ENCODE measurements around the gene PGA3. TPM values are rescaled to one million over a fixed set of nuclear protein-coding genes. Genes with fewer than 3 reads are reported as not detected.

PGA3 gene
- polyA plus RNA-seq, 1 of the 3 experiments (the other 2 are of a cell fraction), result not detected

DNA sequence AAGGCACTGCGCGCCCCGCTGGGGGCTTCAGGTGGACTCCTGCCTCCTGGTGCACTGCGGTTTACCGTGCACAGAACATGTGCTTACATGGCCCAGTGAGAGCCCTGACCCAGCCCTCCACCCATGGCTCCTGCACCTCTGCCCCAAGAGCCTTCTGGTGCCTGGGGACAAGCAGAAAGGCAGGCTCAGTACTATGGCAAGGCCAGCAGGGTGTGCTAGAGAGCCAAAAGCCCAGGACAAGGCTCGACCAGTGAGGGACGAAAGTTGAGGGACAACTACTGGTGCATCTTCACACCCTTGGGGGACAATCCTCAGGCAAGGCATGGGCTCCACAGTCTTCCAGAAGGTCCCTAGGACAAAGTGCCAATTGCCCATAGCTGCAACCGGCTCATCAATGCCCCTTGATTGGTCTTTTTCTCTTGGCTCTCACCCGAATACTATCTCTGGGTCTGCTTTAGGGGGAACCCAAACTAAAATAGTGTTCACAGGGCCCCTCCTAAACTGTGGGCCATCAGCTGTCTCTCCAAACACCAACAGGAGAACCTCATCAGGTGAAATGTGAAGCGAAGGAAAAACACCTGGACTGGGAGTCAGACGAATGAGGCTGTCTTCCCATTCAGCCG, 51.2 kb downstream of the PGA3 start:
- H3K36me3 ChIP-seq (replicated peaks in 1 of 2; ENCODE audit: control insufficient read depth in 1 of 2, insufficient read depth in 2 of 2, low read length in 1 of 2), result no peaks in the 10 kb centered on the region
- ChIA-PET CTCF (interaction anchor here (0.6 to 4.3 kb wide), 21 partner anchors 11 to 209 kb away, joined by 3 to 20 read pairs (median 5); partner anchors contain the start of genes TMEM138 and VWCE), POLR2A (interaction anchor here (0.6 kb wide), 1 partner anchor 176 kb away, joined by 5 read pairs; no protein-coding TSS in a partner anchor)
- no peaks in the 10 kb centered on the region for H3K9me2 ChIP-seq
- H3K79me2 ChIP-seq (ENCODE audit: insufficient read depth), result no peaks in the 10 kb centered on the region
- H4K20me1 ChIP-seq (ENCODE audit: insufficient read depth), result no peaks in the 10 kb centered on the region
- DNase-seq, result peak; percentile 76
- H2AFZ ChIP-seq (ENCODE audit: low read depth), result no peak overlapping the region
- TF ChIP-seq, protein P1, sequence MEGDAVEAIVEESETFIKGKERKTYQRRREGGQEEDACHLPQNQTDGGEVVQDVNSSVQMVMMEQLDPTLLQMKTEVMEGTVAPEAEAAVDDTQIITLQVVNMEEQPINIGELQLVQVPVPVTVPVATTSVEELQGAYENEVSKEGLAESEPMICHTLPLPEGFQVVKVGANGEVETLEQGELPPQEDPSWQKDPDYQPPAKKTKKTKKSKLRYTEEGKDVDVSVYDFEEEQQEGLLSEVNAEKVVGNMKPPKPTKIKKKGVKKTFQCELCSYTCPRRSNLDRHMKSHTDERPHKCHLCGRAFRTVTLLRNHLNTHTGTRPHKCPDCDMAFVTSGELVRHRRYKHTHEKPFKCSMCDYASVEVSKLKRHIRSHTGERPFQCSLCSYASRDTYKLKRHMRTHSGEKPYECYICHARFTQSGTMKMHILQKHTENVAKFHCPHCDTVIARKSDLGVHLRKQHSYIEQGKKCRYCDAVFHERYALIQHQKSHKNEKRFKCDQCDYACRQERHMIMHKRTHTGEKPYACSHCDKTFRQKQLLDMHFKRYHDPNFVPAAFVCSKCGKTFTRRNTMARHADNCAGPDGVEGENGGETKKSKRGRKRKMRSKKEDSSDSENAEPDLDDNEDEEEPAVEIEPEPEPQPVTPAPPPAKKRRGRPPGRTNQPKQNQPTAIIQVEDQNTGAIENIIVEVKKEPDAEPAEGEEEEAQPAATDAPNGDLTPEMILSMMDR (IDR thresholded peaks at IDR 0.05), result peak; percentile 77
- TF ChIP-seq NRF1 (IDR thresholded peaks at IDR 0.05; ENCODE audit: low read depth, low read length), result no peak
- no peak for TF ChIP-seq TCF12 (IDR thresholded peaks at IDR 0.05)
- peak; percentile 65; the same call in 1 of the 2 replicates for TF ChIP-seq SMC3 (IDR thresholded peaks at IDR 0.05; ENCODE audit: low read depth, low read length)
- TF ChIP-seq RAD21 (IDR thresholded peaks at IDR 0.05; ENCODE audit: low read length), result peak; percentile 75
- TF ChIP-seq FOSL2 (IDR thresholded peaks at IDR 0.05; ENCODE audit: borderline replicate concordance, low read depth), result no peak
- no peak for TF ChIP-seq JUND (IDR thresholded peaks at IDR 0.05)
- TF ChIP-seq GATA2 (CRISPR knock-in tag; IDR thresholded peaks at IDR 0.05), result no peak
- TF ChIP-seq, protein P2, sequence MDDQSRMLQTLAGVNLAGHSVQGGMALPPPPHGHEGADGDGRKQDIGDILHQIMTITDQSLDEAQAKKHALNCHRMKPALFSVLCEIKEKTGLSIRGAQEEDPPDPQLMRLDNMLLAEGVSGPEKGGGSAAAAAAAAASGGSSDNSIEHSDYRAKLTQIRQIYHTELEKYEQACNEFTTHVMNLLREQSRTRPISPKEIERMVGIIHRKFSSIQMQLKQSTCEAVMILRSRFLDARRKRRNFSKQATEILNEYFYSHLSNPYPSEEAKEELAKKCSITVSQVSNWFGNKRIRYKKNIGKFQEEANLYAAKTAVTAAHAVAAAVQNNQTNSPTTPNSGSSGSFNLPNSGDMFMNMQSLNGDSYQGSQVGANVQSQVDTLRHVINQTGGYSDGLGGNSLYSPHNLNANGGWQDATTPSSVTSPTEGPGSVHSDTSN (IDR thresholded peaks at IDR 0.05), result no peak
- TF ChIP-seq, protein P3, sequence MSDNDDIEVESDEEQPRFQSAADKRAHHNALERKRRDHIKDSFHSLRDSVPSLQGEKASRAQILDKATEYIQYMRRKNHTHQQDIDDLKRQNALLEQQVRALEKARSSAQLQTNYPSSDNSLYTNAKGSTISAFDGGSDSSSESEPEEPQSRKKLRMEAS (IDR thresholded peaks at IDR 0.05; ENCODE audit: low read depth), result no peak
- H3K27ac ChIP-seq (ENCODE audit: low read depth in 2 of 2, low read length in 1 of 2), result no peak overlapping the region
- H3K4me2 ChIP-seq, result no peak overlapping the region
- H3K27me3 ChIP-seq (ENCODE audit: insufficient read depth), result no peaks in the 10 kb centered on the region
- H3K9me3 ChIP-seq, result no peaks in the 10 kb centered on the region
- no peak overlapping the region; a peak in 1 of 4 replicates for H3K4me3 ChIP-seq (ENCODE audit: low read depth in 2 of 2, low read length in 1 of 2)
- no peak overlapping the region for H3K9ac ChIP-seq
- 67% methylated on average over 10 of the region's 12 CpGs for WGBS (ENCODE audit: low lambda C conversion rate)
- no peaks in the 10 kb centered on the region for H3F3A ChIP-seq (replicated peaks; ENCODE audit: insufficient read depth)
- H3K4me1 ChIP-seq (ENCODE audit: control insufficient read depth in 1 of 2, insufficient read depth in 2 of 2, low read depth in 1 of 2, low read length in 1 of 2), result peaks cover 0 to 22% of the 10 kb centered on the region in 2 experiments; a peak in 1 of 4 replicates

DNA sequence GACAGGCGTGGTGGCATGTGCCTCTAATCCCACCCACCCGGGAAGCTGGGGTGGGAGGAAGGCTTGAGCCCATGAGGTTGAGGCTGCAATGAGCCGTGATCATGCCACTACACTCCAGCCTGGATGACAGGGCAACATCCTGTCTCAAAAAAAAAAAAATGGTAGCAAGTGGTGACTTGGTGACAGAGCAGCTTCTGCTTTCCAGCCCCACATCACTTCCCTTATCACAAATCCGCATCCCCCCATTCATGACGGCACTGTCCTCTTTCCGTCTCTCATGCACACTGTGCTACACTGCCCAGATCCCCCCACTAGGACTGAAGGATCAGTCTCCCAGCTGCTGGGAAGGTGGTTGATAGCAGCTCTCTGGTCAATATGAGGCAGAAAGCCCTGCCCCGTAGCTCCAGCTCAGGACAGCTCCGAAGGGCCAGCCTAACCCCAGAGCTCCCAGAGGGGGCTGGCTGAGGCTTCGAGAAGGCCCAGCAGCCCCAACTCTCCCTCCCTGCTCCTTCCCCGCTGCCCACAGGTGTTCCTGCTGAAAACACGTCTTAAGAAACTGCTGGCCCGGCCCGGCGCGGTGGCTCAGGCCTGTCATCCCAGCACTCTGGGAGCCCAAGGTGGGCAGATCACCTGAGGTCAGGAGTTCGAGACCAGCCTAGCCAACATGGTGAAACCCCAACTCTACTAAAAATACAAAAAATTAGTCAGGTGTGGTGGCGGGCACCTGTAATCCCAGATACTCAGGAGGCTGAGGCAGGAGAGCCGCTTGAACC, 53.6 kb downstream of the PGA3 start:
- Histone ChIP-seq H3K4me2 (no peak overlapping the region), H3F3A (replicated peaks; ENCODE audit: insufficient read depth) (no peaks in the 10 kb centered on the region), H4K20me1 (ENCODE audit: insufficient read depth) (no peaks in the 10 kb centered on the region), H3K27ac (ENCODE audit: low read depth in 2 of 2, low read length in 1 of 2) (no peak overlapping the region), H3K27me3 (ENCODE audit: insufficient read depth) (no peaks in the 10 kb centered on the region), H3K36me3 (replicated peaks in 1 of 2; ENCODE audit: control insufficient read depth in 1 of 2, insufficient read depth in 2 of 2, low read length in 1 of 2) (no peaks in the 10 kb centered on the region), H3K79me2 (ENCODE audit: insufficient read depth) (no peaks in the 10 kb centered on the region), H2AFZ (ENCODE audit: low read depth) (no peak overlapping the region), H3K9me2 (no peaks in the 10 kb centered on the region), H3K9me3 (no peaks in the 10 kb centered on the region), H3K4me1 (ENCODE audit: control insufficient read depth in 1 of 2, insufficient read depth in 2 of 2, low read depth in 1 of 2, low read length in 1 of 2) (peaks cover 0 to 3% of the 10 kb centered on the region in 2 experiments; a peak in 1 of 4 replicates), H3K9ac (no peak overlapping the region), H3K4me3 (ENCODE audit: low read depth in 2 of 2, low read length in 1 of 2) (no peak overlapping the region)
- ChIA-PET POLR2A (interaction anchor here (0.6 kb wide), 1 partner anchor 63 kb away, joined by 3 read pairs; no protein-coding TSS in a partner anchor), CTCF (interaction anchor here (1.2 to 1.9 kb wide), 4 partner anchors 10 to 260 kb away, joined by 3 to 7 read pairs (median 4); no protein-coding TSS in a partner anchor)
- 83% methylated on average over 18 of the region's 18 CpGs for WGBS (ENCODE audit: low lambda C conversion rate)
- DNase-seq, result no peak
- TF ChIP-seq, protein P3 (IDR thresholded peaks at IDR 0.05; ENCODE audit: low read depth), result no peak
- TF ChIP-seq, protein P4, sequence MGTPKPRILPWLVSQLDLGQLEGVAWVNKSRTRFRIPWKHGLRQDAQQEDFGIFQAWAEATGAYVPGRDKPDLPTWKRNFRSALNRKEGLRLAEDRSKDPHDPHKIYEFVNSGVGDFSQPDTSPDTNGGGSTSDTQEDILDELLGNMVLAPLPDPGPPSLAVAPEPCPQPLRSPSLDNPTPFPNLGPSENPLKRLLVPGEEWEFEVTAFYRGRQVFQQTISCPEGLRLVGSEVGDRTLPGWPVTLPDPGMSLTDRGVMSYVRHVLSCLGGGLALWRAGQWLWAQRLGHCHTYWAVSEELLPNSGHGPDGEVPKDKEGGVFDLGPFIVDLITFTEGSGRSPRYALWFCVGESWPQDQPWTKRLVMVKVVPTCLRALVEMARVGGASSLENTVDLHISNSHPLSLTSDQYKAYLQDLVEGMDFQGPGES (IDR thresholded peaks at IDR 0.05; ENCODE audit: low read depth, low read length), result no peak
- TF ChIP-seq YY1 (IDR thresholded peaks at IDR 0.05; ENCODE audit: low read depth) (no peak), NRF1 (IDR thresholded peaks at IDR 0.05; ENCODE audit: low read depth, low read length) (no peak), RFX5 (IDR thresholded peaks at IDR 0.05; ENCODE audit: low read length) (no peak), RAD21 (IDR thresholded peaks at IDR 0.05; ENCODE audit: low read length) (no peak), MXI1 (IDR thresholded peaks at IDR 0.05; ENCODE audit: low read depth, low read length) (no peak), EP300 (IDR thresholded peaks at IDR 0.05; ENCODE audit: borderline replicate concordance in 1 of 2, low read depth in 1 of 2, low read length in 1 of 2) (no peak), SIN3A (IDR thresholded peaks at IDR 0.05; ENCODE audit: borderline replicate concordance, low read depth, low read length) (no peak), JUND (IDR thresholded peaks at IDR 0.05) (no peak)
- TF ChIP-seq, protein P1 (IDR thresholded peaks at IDR 0.05), result no peak
